H9 (cell line): ENCODE results near the gene ADARB2. TPM values are rescaled to one million over a fixed set of nuclear protein-coding genes. Genes with fewer than 3 reads are reported as not detected.

Experiments
- DNase-seq: peaks from one replicate; pipeline ENCODE4 v3.0.0-alpha.2; 2017
- H2AFZ ChIP-seq: one replicate; pipeline ENCODE4 v1.6.1; 2013; ENCODE audit warnings: mild to moderate bottlenecking, low read length, control low read depth, moderate library complexity
- H2AK5ac ChIP-seq: 2 replicates; pipeline ENCODE4 v1.6.1; 2013; ENCODE audit warnings: low read length, control low read depth, mixed read lengths; ENCODE audit not compliant: insufficient read length
- H2BK120ac ChIP-seq: one replicate; pipeline ENCODE4 v1.6.1; 2013; ENCODE audit warnings: low read depth, mild to moderate bottlenecking, low read length, control low read depth, inconsistent platforms; ENCODE audit not compliant: poor library complexity, severe bottlenecking
- H2BK12ac ChIP-seq: 2 replicates; pipeline ENCODE4 v1.6.1; 2013; ENCODE audit warnings: low read length, control low read depth, mixed read lengths, low read depth; ENCODE audit not compliant: insufficient read length
- H2BK15ac ChIP-seq: 2 replicates; pipeline ENCODE4 v1.6.1; 2013; ENCODE audit warnings: low read depth, low read length, control low read depth
- H2BK20ac ChIP-seq: one replicate; pipeline ENCODE4 v1.6.1; 2013; ENCODE audit warnings: low read depth, mild to moderate bottlenecking, low read length, control low read depth, inconsistent platforms; ENCODE audit not compliant: poor library complexity, severe bottlenecking
- H2BK5ac ChIP-seq: 2 replicates; pipeline ENCODE4 v1.6.1; 2013; ENCODE audit warnings: low read length, control low read depth, mixed read lengths; ENCODE audit not compliant: insufficient read length
- H3K14ac ChIP-seq: 2 replicates; pipeline ENCODE4 v1.6.1; 2013; ENCODE audit warnings: low read length, control low read depth; ENCODE audit not compliant: insufficient read depth
- H3K18ac ChIP-seq: 2 replicates; pipeline ENCODE4 v1.6.1; 2013; ENCODE audit warnings: low read depth, mild to moderate bottlenecking, mixed read lengths, low read length, control low read depth; ENCODE audit not compliant: insufficient read length
- H3K23ac ChIP-seq: 2 replicates; pipeline ENCODE4 v1.6.1; 2013; ENCODE audit warnings: low read length, control low read depth, mixed read lengths, low read depth; ENCODE audit not compliant: insufficient read length
- H3K23me2 ChIP-seq: 2 replicates; pipeline ENCODE4 v1.6.1; 2013; ENCODE audit warnings: low read depth, mild to moderate bottlenecking, mixed read lengths, low read length, control low read depth; ENCODE audit not compliant: insufficient read length, poor library complexity, severe bottlenecking
- H3K27ac ChIP-seq: 2 replicates; pipeline ENCODE4 v1.5.1; 2013; ENCODE audit warnings: low read length, control low read depth, mixed read lengths, low read depth; ENCODE audit not compliant: insufficient read length
- H3K27me3 ChIP-seq: 2 replicates; pipeline ENCODE4 v1.6.1; 2013; ENCODE audit warnings: low read length, control low read depth, inconsistent platforms; ENCODE audit not compliant: insufficient read depth
- H3K4ac ChIP-seq: 2 replicates; pipeline ENCODE4 v1.6.1; 2013; ENCODE audit warnings: low read depth, mild to moderate bottlenecking, control low read depth, inconsistent platforms, low read length, moderate library complexity
- H3K4me1 ChIP-seq: 2 replicates; pipeline ENCODE4 v1.6.1; 2013; ENCODE audit warnings: low read length, control low read depth, inconsistent platforms; ENCODE audit not compliant: insufficient read depth
- H3K4me2 ChIP-seq: 2 replicates; pipeline ENCODE4 v1.6.1; 2013; ENCODE audit warnings: low read length, control low read depth, mixed read lengths; ENCODE audit not compliant: insufficient read length, insufficient read depth
- H3K56ac ChIP-seq: 2 replicates; pipeline ENCODE4 v1.6.1; 2013; ENCODE audit warnings: low read depth, mild to moderate bottlenecking, mixed read lengths, low read length, control low read depth; ENCODE audit not compliant: insufficient read length
- H3K79me1 ChIP-seq: 2 replicates; pipeline ENCODE4 v1.6.1; 2013; ENCODE audit warnings: low read depth, mild to moderate bottlenecking, moderate library complexity, low read length, control low read depth, inconsistent platforms; ENCODE audit not compliant: insufficient read depth, poor library complexity, severe bottlenecking
- H3K79me2 ChIP-seq: 2 replicates; pipeline ENCODE4 v1.6.1; 2013; ENCODE audit warnings: low read length, control low read depth, inconsistent platforms; ENCODE audit not compliant: insufficient read depth
- H3K9ac ChIP-seq: 2 replicates; pipeline ENCODE4 v1.6.1; 2013; ENCODE audit warnings: low read length, control low read depth, mixed read lengths; ENCODE audit not compliant: insufficient read length; ENCODE audit errors: extremely low read depth
- H3K9me3 ChIP-seq: one replicate; pipeline ENCODE4 v1.6.1; 2013; ENCODE audit warnings: low read depth, low read length, inconsistent platforms; ENCODE audit not compliant: control insufficient read depth
- H3T11ph ChIP-seq: one replicate; pipeline ENCODE4 v1.6.1; 2013; ENCODE audit warnings: mild to moderate bottlenecking, low read length, control low read depth, inconsistent platforms
- H4K20me1 ChIP-seq: one replicate; pipeline ENCODE4 v1.6.1; 2013; ENCODE audit not compliant: control insufficient read depth, insufficient read length, insufficient read depth
- H4K5ac ChIP-seq: 2 replicates; pipeline ENCODE4 v1.6.1; 2013; ENCODE audit warnings: low read depth, mild to moderate bottlenecking, mixed read lengths, low read length, control low read depth; ENCODE audit not compliant: insufficient read length
- H4K8ac ChIP-seq: replicated peaks from 2 replicates; pipeline ENCODE4 v1.6.1; 2013; ENCODE audit warnings: low read length, control low read depth, mixed read lengths, low read depth; ENCODE audit not compliant: insufficient read length
- H4K91ac ChIP-seq: 2 replicates; pipeline ENCODE4 v1.6.1; 2013; ENCODE audit warnings: low read depth, mild to moderate bottlenecking, moderate library complexity, mixed read lengths, low read length, control low read depth; ENCODE audit not compliant: insufficient read length
- H3K27ac Mint-ChIP-seq, 3 experiments: 2 replicates in 2 of 3; 3 replicates in 1 of 3; pipeline ENCODE4 v1.8.0; 2020 to 2021; ENCODE audit warnings: mixed read lengths in 3 of 3, mild to moderate bottlenecking in 1 of 3, moderate library complexity in 1 of 3
- H3K27me3 Mint-ChIP-seq: 2 replicates; pipeline ENCODE4 v1.8.0; 2021; ENCODE audit warnings: low read depth, mild to moderate bottlenecking, moderate library complexity, mixed read lengths
- H3K36me3 Mint-ChIP-seq, 3 experiments: 2 replicates in 2 of 3; 3 replicates in 1 of 3; pipeline ENCODE4 v1.8.0; 2020 to 2021; ENCODE audit warnings: low read depth in 3 of 3, mixed read lengths in 3 of 3; ENCODE audit not compliant: insufficient read depth in 1 of 3
- H3K4me1 Mint-ChIP-seq, 2 experiments: 2 replicates each; pipeline ENCODE4 v1.8.0; 2020; ENCODE audit warnings: mixed read lengths in 2 of 2
- H3K4me3 Mint-ChIP-seq, 2 experiments: 2 replicates in 1 of 2; 3 replicates in 1 of 2; pipeline ENCODE4 v1.8.0; 2020 to 2021; ENCODE audit warnings: mild to moderate bottlenecking in 2 of 2, mixed read lengths in 2 of 2, moderate library complexity in 1 of 2
- H3K9me3 Mint-ChIP-seq, 2 experiments: 2 replicates in 1 of 2; 3 replicates in 1 of 2; pipeline ENCODE4 v1.8.0; 2020; ENCODE audit warnings: mild to moderate bottlenecking in 2 of 2, mixed read lengths in 2 of 2, moderate library complexity in 1 of 2
- WGBS: extraction: QIAGEN DNeasy Blood & Tissue Kit; methylation state at CpG from one replicate; pipeline ENCODE4 v1.1.7; 2013; ENCODE audit warnings: missing lambda C conversion rate, low lambda C conversion rate, mixed read lengths; ENCODE audit not compliant: insufficient read length; ENCODE audit errors: extremely low coverage; 5-methylcytosine and 5-hydroxymethylcytosine counted together
- total RNA-seq: library from RNA; stranded (reverse); gene quantifications from 2 replicates; pipeline ENCODE4 v1.2.1, GENCODE V29; 2021
- TF ChIP-seq, protein P1 (sequence below): fragments of 200-600 bp; sonication (generic); conservative IDR thresholded peaks from 3 replicates; pipeline ENCODE4 v1.8.0; 2021; ENCODE audit warnings: antibody characterized with exemption, mild to moderate bottlenecking

The ADARB2 gene
- total RNA-seq, 1 experiment from 2014 or later, result 0.87 TPM

DNA sequence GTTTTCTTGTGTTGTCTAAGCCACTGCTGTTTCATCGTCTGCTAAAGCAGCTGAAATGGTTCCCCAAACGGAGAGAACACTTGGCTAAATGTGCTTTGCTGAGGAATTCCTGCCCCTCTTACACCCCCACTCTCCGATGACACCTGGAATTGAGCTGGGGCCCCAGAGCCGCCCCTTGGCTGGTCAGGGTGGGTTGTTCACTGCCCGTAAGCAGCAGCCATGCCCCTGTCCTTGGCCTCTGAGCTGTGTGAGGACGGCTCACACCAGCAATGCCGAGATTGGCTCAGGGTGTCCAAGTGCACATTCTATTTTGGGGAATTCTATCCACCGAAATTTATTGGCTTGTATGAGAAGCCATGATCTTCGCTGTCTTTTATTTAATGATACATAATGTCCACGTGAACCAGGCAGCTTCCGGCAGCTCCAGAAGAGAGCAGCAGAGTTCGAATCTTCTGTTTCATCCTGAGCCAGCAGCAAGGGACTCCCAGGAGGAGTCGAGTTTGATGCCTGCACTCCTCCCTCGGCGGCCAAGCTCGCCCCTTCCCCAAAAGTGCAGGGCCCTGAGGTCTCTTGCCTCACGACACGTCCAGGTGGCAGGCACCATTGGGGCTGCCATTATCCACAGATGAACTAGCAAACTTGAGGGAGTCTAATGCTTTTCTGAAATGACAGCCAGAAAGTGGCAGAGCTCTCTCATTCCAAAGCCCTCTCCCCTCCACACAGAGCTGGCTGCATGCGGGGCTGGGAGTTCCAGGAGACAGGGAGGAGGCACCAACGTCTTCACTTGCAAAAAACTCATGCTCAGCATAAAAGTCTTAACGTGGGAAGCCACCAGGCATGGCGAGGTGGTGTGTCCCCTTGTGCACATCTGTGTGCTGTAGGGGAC is 567.1 kb downstream of the ADARB2 start:
- no peaks in the 10 kb centered on the region for H3K27me3 ChIP-seq
- Mint-ChIP-seq H3K4me1 (peaks cover 0 to 11% of the 10 kb centered on the region in 2 experiments; a peak in 2 of 4 replicates), H3K36me3 (no peaks in the 10 kb centered on the region), H3K27ac (no peak overlapping the region), H3K4me3 (no peak overlapping the region), H3K27me3 (peaks cover 4% of the 10 kb centered on the region), H3K9me3 (no peaks in the 10 kb centered on the region)
- no peak overlapping the region for H2BK20ac ChIP-seq
- no peak overlapping the region for H3K4me2 ChIP-seq
- no peak overlapping the region for H3T11ph ChIP-seq
- H2BK15ac ChIP-seq, result no peak overlapping the region
- H3K27ac ChIP-seq, result no peak overlapping the region
- no peak overlapping the region for H3K4ac ChIP-seq
- H2BK12ac ChIP-seq, result no peak overlapping the region
- H4K5ac ChIP-seq, result no peak overlapping the region
- no peaks in the 10 kb centered on the region for H4K20me1 ChIP-seq
- no peak overlapping the region for H3K18ac ChIP-seq
- H2BK120ac ChIP-seq, result no peak overlapping the region
- H3K79me2 ChIP-seq, result no peaks in the 10 kb centered on the region
- H3K4me1 ChIP-seq, result no peaks in the 10 kb centered on the region
- TF ChIP-seq, protein P1, sequence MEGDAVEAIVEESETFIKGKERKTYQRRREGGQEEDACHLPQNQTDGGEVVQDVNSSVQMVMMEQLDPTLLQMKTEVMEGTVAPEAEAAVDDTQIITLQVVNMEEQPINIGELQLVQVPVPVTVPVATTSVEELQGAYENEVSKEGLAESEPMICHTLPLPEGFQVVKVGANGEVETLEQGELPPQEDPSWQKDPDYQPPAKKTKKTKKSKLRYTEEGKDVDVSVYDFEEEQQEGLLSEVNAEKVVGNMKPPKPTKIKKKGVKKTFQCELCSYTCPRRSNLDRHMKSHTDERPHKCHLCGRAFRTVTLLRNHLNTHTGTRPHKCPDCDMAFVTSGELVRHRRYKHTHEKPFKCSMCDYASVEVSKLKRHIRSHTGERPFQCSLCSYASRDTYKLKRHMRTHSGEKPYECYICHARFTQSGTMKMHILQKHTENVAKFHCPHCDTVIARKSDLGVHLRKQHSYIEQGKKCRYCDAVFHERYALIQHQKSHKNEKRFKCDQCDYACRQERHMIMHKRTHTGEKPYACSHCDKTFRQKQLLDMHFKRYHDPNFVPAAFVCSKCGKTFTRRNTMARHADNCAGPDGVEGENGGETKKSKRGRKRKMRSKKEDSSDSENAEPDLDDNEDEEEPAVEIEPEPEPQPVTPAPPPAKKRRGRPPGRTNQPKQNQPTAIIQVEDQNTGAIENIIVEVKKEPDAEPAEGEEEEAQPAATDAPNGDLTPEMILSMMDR, result no peak
- H2BK5ac ChIP-seq, result no peak overlapping the region
- H4K8ac ChIP-seq, result no peak overlapping the region
- no peak overlapping the region for H2AK5ac ChIP-seq
- no peaks in the 10 kb centered on the region for H3K79me1 ChIP-seq
- H3K9me3 ChIP-seq, result no peaks in the 10 kb centered on the region
- H3K14ac ChIP-seq, result no peak overlapping the region; the same call in 1 of the 2 replicates
- H3K23ac ChIP-seq, result no peak overlapping the region
- H4K91ac ChIP-seq, result no peak overlapping the region
- H3K9ac ChIP-seq, result no peak overlapping the region
- WGBS, result no CpG with 5 or more reads among the region's 22 CpGs
- H2AFZ ChIP-seq, result no peak overlapping the region
- H3K56ac ChIP-seq, result no peak overlapping the region
- DNase-seq, result no peak
- H3K23me2 ChIP-seq, result no peaks in the 10 kb centered on the region
